HepG2 (cell line): Measurements from ENCODE around the gene CCDC197. TPM values are rescaled to one million over a fixed set of nuclear protein-coding genes. Genes with fewer than 3 reads are reported as not detected.
A peak's percentile ranks its signal among the peaks of the same experiment; 100 is the strongest.

ENCODE experiments used
- BRD4 ChIP-seq: sonication (generic); formaldehyde crosslinking; IDR thresholded peaks from 2 replicates; pipeline ENCODE4 v1.4.0; 2020; ENCODE audit warnings: missing genetic modification reagents
- EHMT2 ChIP-seq: fragments of 200-600 bp; sonication (generic); IDR thresholded peaks from 2 replicates; pipeline ENCODE4 v1.7.0; 2017; ENCODE audit warnings: antibody characterized with exemption, low read depth, low read length, borderline replicate concordance
- ELF4 ChIP-seq: sonication (generic); formaldehyde crosslinking; IDR thresholded peaks from 2 replicates; pipeline ENCODE4 v1.5.0; 2020; ENCODE audit warnings: missing genetic modification reagents, mild to moderate bottlenecking, moderate library complexity, borderline replicate concordance
- FOXO1 ChIP-seq: sonication (generic); formaldehyde crosslinking; IDR thresholded peaks from 2 replicates; pipeline ENCODE4 v1.4.0; 2020; ENCODE audit warnings: missing genetic modification reagents
- HOMEZ ChIP-seq: IDR thresholded peaks from 2 replicates; pipeline ENCODE4 v1.6.1; 2016; ENCODE audit warnings: low read depth
- IKZF5 ChIP-seq: IDR thresholded peaks from 2 replicates; pipeline ENCODE4 v1.6.1; 2018; ENCODE audit warnings: missing genetic modification reagents, mild to moderate bottlenecking, missing compliant biosample characterization
- KIAA2018 ChIP-seq: sonication (generic); formaldehyde crosslinking; IDR thresholded peaks from 2 replicates; pipeline ENCODE4 v1.5.0; 2020; ENCODE audit warnings: mild to moderate bottlenecking, missing genetic modification reagents, borderline replicate concordance
- NR2F2 ChIP-seq: IDR thresholded peaks from 2 replicates; pipeline ENCODE4 v1.6.1; 2012; ENCODE audit warnings: low read depth, inconsistent platforms, borderline replicate concordance
- TGIF2 ChIP-seq: IDR thresholded peaks from 2 replicates; pipeline ENCODE4 v1.6.1; 2016; ENCODE audit warnings: control low read depth, missing compliant biosample characterization
- ZBTB38 ChIP-seq: sonication (generic); formaldehyde crosslinking; IDR thresholded peaks from 2 replicates; pipeline ENCODE4 v1.5.1; 2020; ENCODE audit warnings: mild to moderate bottlenecking, missing genetic modification reagents
- ZBTB39 ChIP-seq: sonication (generic); formaldehyde crosslinking; IDR thresholded peaks from 2 replicates; pipeline ENCODE4 v1.5.0; 2020; ENCODE audit warnings: missing genetic modification reagents
- ZMYM2 ChIP-seq: sonication (generic); formaldehyde crosslinking; IDR thresholded peaks from 2 replicates; pipeline ENCODE4 v1.8.0; 2022; ENCODE audit warnings: mild to moderate bottlenecking, missing genetic modification reagents
- ZNF597 ChIP-seq: sonication (generic); formaldehyde crosslinking; IDR thresholded peaks from 2 replicates; pipeline ENCODE4 v1.5.0; 2020; ENCODE audit warnings: missing genetic modification reagents
- ZNF605 ChIP-seq: sonication (generic); formaldehyde crosslinking; IDR thresholded peaks from 2 replicates; pipeline ENCODE4 v1.8.0; 2022; ENCODE audit warnings: mild to moderate bottlenecking, missing genetic modification reagents
- polyA plus RNA-seq, 8 experiments: library from polyadenylated mRNA; depleted of rRNA in 3 of 8; stranded (reverse) in 7 of 8; unstranded in 1 of 8; fragments of >200 nt; fragmentation: Illumina TruSeq in 4 of 8; extraction: Trizol in 4 of 8; gene quantifications; 2 replicates each; pipeline versions ENCODE4 v1.2.1 to v1.2.3, GENCODE V29; 2011 to 2016; ENCODE audit warnings: low read depth in 4 of 8, missing spikeins in 1 of 8, mixed read lengths in 1 of 8; ENCODE audit not compliant: insufficient read depth in 1 of 8
- total RNA-seq, 5 experiments: library from RNA; depleted of rRNA; stranded (reverse); fragments of >200 nt; fragmentation: Illumina TruSeq; extraction: Trizol; gene quantifications; 2 replicates each; pipeline ENCODE4 v1.2.3, GENCODE V29; 2016; ENCODE audit warnings: low read depth in 1 of 5

The CCDC197 gene
- total and polyA plus RNA-seq, 2 of the 13 experiments (the other 11 are each of a cell fraction or from before 2014, with no cell fraction given), result 0.11 to 0.13 TPM

- TF ChIP-seq IKZF5 (no peak), HOMEZ (no peak), ZMYM2 (CRISPR knock-in tag) (no peak), KIAA2018 (CRISPR knock-in tag) (no peak), ELF4 (CRISPR knock-in tag) (no peak), ZBTB38 (CRISPR knock-in tag) (no peak), ZNF605 (CRISPR knock-in tag) (peak; percentile 68; the same call in 1 of the 2 replicates), FOXO1 (CRISPR knock-in tag) (no peak), ZBTB39 (no peak), EHMT2 (no peak), ZNF597 (CRISPR knock-in tag) (no peak), BRD4 (CRISPR knock-in tag) (no peak), TGIF2 (0 out of 2 replicates have a peak, but pooled peaks have one; percentile 31), NR2F2 (peak; percentile 48; the same call in 1 of the 2 replicates)
Measured at GRCh38 chr14:94022532-94023411, 25.7 kb downstream of the CCDC197 start (continued).
